HG02852 (cell line): ENCODE results near the gene RAB30.

Experiments
- ATAC-seq: cut with Tn5 transposase; IDR thresholded peaks from one replicate; pipeline ENCODE4 v1.9.1; 2021; ENCODE audit warnings: mild to moderate bottlenecking, moderate library complexity; ENCODE audit not compliant: unreplicated experiment

The RAB30 gene

GRCh38 chr11:83041126-83041525, 30.6 kb downstream of the RAB30 start:
- no peak for ATAC-seq

- ATAC-seq, result no peak
These were observed 32.1 kb downstream of the RAB30 start for GRCh38 chr11:83039566-83039965.

- no peak for ATAC-seq
These were observed 33.8 kb downstream of the RAB30 start for GRCh38 chr11:83037877-83038276.

GRCh38 chr11:83036701-83037100, 35.0 kb downstream of the RAB30 start:
- no peak for ATAC-seq

- ATAC-seq, result no peak
These were observed 36.4 kb downstream of the RAB30 start for GRCh38 chr11:83035070-83035854.

GRCh38 chr11:83034673-83035014, 37.1 kb downstream of the RAB30 start:
- ATAC-seq, result peak; percentile 43

- peak; percentile 50 for ATAC-seq
These were observed 37.6 kb downstream of the RAB30 start for GRCh38 chr11:83033972-83034672.

- no peak for ATAC-seq
These were observed 38.3 kb downstream of the RAB30 start for GRCh38 chr11:83033371-83033770.

GRCh38 chr11:83031127-83031526, 40.6 kb downstream of the RAB30 start:
- no peak for ATAC-seq

GRCh38 chr11:83027794-83028193, 43.9 kb downstream of the RAB30 start:
- ATAC-seq, result no peak

GRCh38 chr11:83027289-83027688, 44.4 kb downstream of the RAB30 start:
- no peak for ATAC-seq

GRCh38 chr11:83026229-83026628, 45.5 kb downstream of the RAB30 start:
- ATAC-seq, result no peak

GRCh38 chr11:83025267-83025704, 46.4 kb downstream of the RAB30 start:
- no peak for ATAC-seq

- no peak for ATAC-seq
These were observed 47.3 kb downstream of the RAB30 start for GRCh38 chr11:83024270-83024854.

- no peak for ATAC-seq
These were observed 48.3 kb downstream of the RAB30 start for GRCh38 chr11:83023410-83023809.

- ATAC-seq, result no peak
These were observed 49.9 kb downstream of the RAB30 start for GRCh38 chr11:83021780-83022125.

GRCh38 chr11:83020942-83021779, 50.5 kb downstream of the RAB30 start:
- ATAC-seq, result no peak

GRCh38 chr11:83019888-83020579, 51.7 kb downstream of the RAB30 start:
- no peak for ATAC-seq

GRCh38 chr11:83014951-83015350, 56.7 kb downstream of the RAB30 start:
- no peak for ATAC-seq

GRCh38 chr11:83012168-83013067, 59.3 kb downstream of the RAB30 start:
- no peak for ATAC-seq
